Measurements from ENCODE around the gene GALNT10. TPM values are rescaled to one million over a fixed set of nuclear protein-coding genes. Genes with fewer than 3 reads are reported as not detected.

Gene GALNT10
- total RNA-seq, 4 donors from 2014 or later = 5.7 to 25.2 (median 9.7) TPM

- no peak overlapping the region for H3K4me3 ChIP-seq (ENCODE audit: low read depth, poor library complexity, severe bottlenecking)
- TF ChIP-seq, protein P1, sequence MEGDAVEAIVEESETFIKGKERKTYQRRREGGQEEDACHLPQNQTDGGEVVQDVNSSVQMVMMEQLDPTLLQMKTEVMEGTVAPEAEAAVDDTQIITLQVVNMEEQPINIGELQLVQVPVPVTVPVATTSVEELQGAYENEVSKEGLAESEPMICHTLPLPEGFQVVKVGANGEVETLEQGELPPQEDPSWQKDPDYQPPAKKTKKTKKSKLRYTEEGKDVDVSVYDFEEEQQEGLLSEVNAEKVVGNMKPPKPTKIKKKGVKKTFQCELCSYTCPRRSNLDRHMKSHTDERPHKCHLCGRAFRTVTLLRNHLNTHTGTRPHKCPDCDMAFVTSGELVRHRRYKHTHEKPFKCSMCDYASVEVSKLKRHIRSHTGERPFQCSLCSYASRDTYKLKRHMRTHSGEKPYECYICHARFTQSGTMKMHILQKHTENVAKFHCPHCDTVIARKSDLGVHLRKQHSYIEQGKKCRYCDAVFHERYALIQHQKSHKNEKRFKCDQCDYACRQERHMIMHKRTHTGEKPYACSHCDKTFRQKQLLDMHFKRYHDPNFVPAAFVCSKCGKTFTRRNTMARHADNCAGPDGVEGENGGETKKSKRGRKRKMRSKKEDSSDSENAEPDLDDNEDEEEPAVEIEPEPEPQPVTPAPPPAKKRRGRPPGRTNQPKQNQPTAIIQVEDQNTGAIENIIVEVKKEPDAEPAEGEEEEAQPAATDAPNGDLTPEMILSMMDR (IDR thresholded peaks at IDR 0.05) = no peak
- no peak for TF ChIP-seq POLR2A (IDR thresholded peaks at IDR 0.05)
- intact Hi-C loops (cut with DNase I; ENCODE audit: low total_unique reads) = no loop called here
- peak in 1 of 2 donors; percentile 5 for DNase-seq (ENCODE audit: low spot score in 2 of 2)
- WGBS, 2 donors = 94 to 95% methylated on average over 5 of the region's 5 CpGs
These were observed 154.9 kb downstream of the GALNT10 start for GRCh38 chr5:154345255-154345952.

GRCh38 chr5:154346427-154346826 is 155.9 kb downstream of the GALNT10 start:
- intact Hi-C loops (cut with DNase I; ENCODE audit: low total_unique reads) = no loop called here
- 51 to 62% methylated on average over 1 of the region's 1 CpG for WGBS, 2 donors
- DNase-seq (ENCODE audit: low spot score in 2 of 2) = no peak
- no peak overlapping the region for H3K4me3 ChIP-seq (ENCODE audit: low read depth, poor library complexity, severe bottlenecking)
- TF ChIP-seq, protein P1 (IDR thresholded peaks at IDR 0.05) = no peak
- no peak for TF ChIP-seq POLR2A (IDR thresholded peaks at IDR 0.05)

- TF ChIP-seq, protein P1 (IDR thresholded peaks at IDR 0.05) = no peak
- TF ChIP-seq POLR2A (IDR thresholded peaks at IDR 0.05) = no peak
- 89 to 91% methylated on average over 5 of the region's 5 CpGs for WGBS, 2 donors
- DNase-seq (ENCODE audit: low spot score in 2 of 2) = no peak
- no peak overlapping the region for H3K4me3 ChIP-seq (ENCODE audit: low read depth, poor library complexity, severe bottlenecking)
- intact Hi-C loops (cut with DNase I; ENCODE audit: low total_unique reads) = no loop called here
These were observed 159.2 kb downstream of the GALNT10 start for GRCh38 chr5:154349626-154350264.

DNA sequence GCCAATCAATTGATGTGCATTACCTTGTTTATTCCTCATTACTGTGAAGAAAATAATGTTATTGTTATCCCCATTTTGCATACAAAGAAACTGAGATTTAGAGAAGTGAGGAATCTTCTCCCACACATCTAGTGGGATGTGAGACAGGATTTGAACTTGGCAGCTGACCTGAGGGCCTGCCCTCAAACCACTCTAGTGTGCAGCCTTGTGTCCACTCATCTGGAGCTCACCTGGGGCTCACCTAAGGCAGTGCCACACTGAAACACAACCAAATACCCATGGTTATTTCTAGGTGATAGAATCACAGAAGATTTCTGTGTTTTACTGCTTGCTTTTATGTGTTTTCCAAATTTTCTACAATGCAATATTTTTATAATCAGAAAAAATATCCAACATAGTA is 160.6 kb downstream of the GALNT10 start:
- no peak for TF ChIP-seq POLR2A (IDR thresholded peaks at IDR 0.05)
- TF ChIP-seq, protein P1 (IDR thresholded peaks at IDR 0.05) = no peak
- intact Hi-C loops (cut with DNase I; ENCODE audit: low total_unique reads) = no loop called here

DNA sequence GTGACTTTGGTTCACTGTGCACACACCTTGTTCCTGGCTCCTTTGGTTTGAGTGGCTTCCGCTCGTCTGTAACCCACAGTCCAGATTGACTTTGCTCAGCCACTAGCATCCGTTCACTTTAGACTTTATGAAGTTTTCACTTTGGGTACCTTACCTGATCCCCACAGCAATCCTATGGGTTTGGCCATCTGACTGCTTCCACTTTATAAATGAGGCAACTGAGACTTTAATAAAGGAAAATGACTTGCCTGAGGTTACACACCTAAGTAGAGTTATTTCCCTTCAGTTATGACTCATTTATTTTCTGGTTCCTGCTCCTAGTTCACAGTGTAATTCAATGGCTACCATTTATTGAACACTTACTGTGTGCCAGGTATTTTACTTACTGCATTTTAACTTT is 161.0 kb downstream of the GALNT10 start:
- TF ChIP-seq POLR2A (IDR thresholded peaks at IDR 0.05) = no peak
- TF ChIP-seq, protein P1 (IDR thresholded peaks at IDR 0.05) = no peak
- H3K4me3 ChIP-seq (ENCODE audit: low read depth, poor library complexity, severe bottlenecking) = no peak overlapping the region
- no peak for DNase-seq (ENCODE audit: low spot score in 2 of 2)
- intact Hi-C loops (cut with DNase I; ENCODE audit: low total_unique reads) = no loop called here
- 96 to 98% methylated on average over 3 of the region's 3 CpGs for whole genome bisulfite sequencing, 2 donors

More for the DNA sequence above, 160.6 kb downstream of the GALNT10 start:
- no peak overlapping the region for H3K4me3 ChIP-seq (ENCODE audit: low read depth, poor library complexity, severe bottlenecking)
- DNase-seq (ENCODE audit: low spot score in 2 of 2) = no peak

Data from lower leg skin (tissue), 4 donors.